Cerebellar cortex (tissue), 1 donor: Measurements from ENCODE around the gene CALM1.

Experiments
- DNase-seq: peaks from one replicate; pipeline ENCODE4 v3.0.0-alpha.2; 2015; ENCODE audit warnings: low spot score

The CALM1 gene

GRCh38 chr14:90408713-90409112, 11.9 kb downstream of the CALM1 start:
- no peak for DNase-seq

- peak; percentile 55 for DNase-seq
These were observed 12.4 kb downstream of the CALM1 start for GRCh38 chr14:90409209-90409730.

- DNase-seq = no peak
These were observed 15.2 kb downstream of the CALM1 start for GRCh38 chr14:90412058-90412457.

- DNase-seq = no peak
These were observed 19.9 kb downstream of the CALM1 start for GRCh38 chr14:90416720-90417119.

GRCh38 chr14:90418053-90418452, 21.2 kb downstream of the CALM1 start:
- DNase-seq = no peak

- peak; percentile 77 for DNase-seq
These were observed 22.4 kb downstream of the CALM1 start for GRCh38 chr14:90419200-90419599.

GRCh38 chr14:90421001-90421631, 24.3 kb downstream of the CALM1 start:
- no peak for DNase-seq

GRCh38 chr14:90421632-90422020, 24.8 kb downstream of the CALM1 start:
- DNase-seq = no peak

- no peak for DNase-seq
These were observed 26.3 kb downstream of the CALM1 start for GRCh38 chr14:90423166-90423565.

GRCh38 chr14:90424075-90424474, 27.2 kb downstream of the CALM1 start:
- no peak for DNase-seq

GRCh38 chr14:90424686-90425372, 28.0 kb downstream of the CALM1 start:
- DNase-seq = no peak

- DNase-seq = no peak
These were observed 28.6 kb downstream of the CALM1 start for GRCh38 chr14:90425373-90425879.

GRCh38 chr14:90426031-90426540, 29.3 kb downstream of the CALM1 start:
- no peak for DNase-seq

GRCh38 chr14:90426663-90427062, 29.8 kb downstream of the CALM1 start:
- DNase-seq = peak; percentile 73

GRCh38 chr14:90427848-90428426, 31.1 kb downstream of the CALM1 start:
- no peak for DNase-seq

GRCh38 chr14:90428676-90429075, 31.8 kb downstream of the CALM1 start:
- DNase-seq = no peak

GRCh38 chr14:90429236-90429635, 32.4 kb downstream of the CALM1 start:
- DNase-seq = no peak

GRCh38 chr14:90429754-90430153, 32.9 kb downstream of the CALM1 start:
- DNase-seq = peak; percentile 92

GRCh38 chr14:90434370-90435020, 37.7 kb downstream of the CALM1 start:
- no peak for DNase-seq

GRCh38 chr14:90438841-90439240, 42.0 kb downstream of the CALM1 start:
- no peak for DNase-seq

GRCh38 chr14:90440021-90440451, 43.2 kb downstream of the CALM1 start:
- DNase-seq = no peak

- DNase-seq = no peak
These were observed 43.8 kb downstream of the CALM1 start for GRCh38 chr14:90440592-90440991.
